K562 (cell line): Measurements from ENCODE around the gene IL6ST. TPM values are rescaled to one million over a fixed set of nuclear protein-coding genes. Genes with fewer than 3 reads are reported as not detected.

ENCODE experiments used
- BRD9 ChIP-seq: fragments of 450-650 bp; IDR thresholded peaks from 2 replicates; pipeline ENCODE4 v1.6.1; 2018; ENCODE audit warnings: low read depth; ENCODE audit not compliant: partially characterized antibody
- CEBPG ChIP-seq, 3 experiments: fragments of 200-800 bp in 1 of 3; sonication (Bioruptor generic) in 1 of 3; sonication (generic) in 1 of 3; formaldehyde crosslinking in 1 of 3; IDR thresholded peaks in 2 of 3; conservative IDR thresholded peaks in 1 of 3; 2 replicates each; pipeline versions ENCODE4 v1.6.1 to v1.8.0; 2016 to 2022; ENCODE audit warnings: missing compliant biosample characterization in 2 of 3, missing genetic modification characterization in 2 of 3, mild to moderate bottlenecking in 1 of 3, missing genetic modification reagents in 1 of 3
- E2F5 ChIP-seq: sonication (generic); formaldehyde crosslinking; IDR thresholded peaks from 2 replicates; pipeline ENCODE4 v1.8.0; 2022; ENCODE audit warnings: mild to moderate bottlenecking, missing genetic modification reagents
- ERF ChIP-seq: fragments of 450-650 bp; formaldehyde crosslinking; IDR thresholded peaks from 2 replicates; pipeline ENCODE4 v1.4.0; 2020; ENCODE audit warnings: mild to moderate bottlenecking, mixed read lengths
- MAZ ChIP-seq, 2 experiments: fragments of 450-650 bp in 1 of 2; sonication (generic) in 1 of 2; formaldehyde crosslinking; IDR thresholded peaks in 1 of 2; conservative IDR thresholded peaks in 1 of 2; 2 replicates each; pipeline versions ENCODE4 v1.4.0 to v1.5.0; 2020; ENCODE audit warnings: mild to moderate bottlenecking in 1 of 2, missing genetic modification reagents in 1 of 2
- RBM22 ChIP-seq: fragments of 200-400 bp; formaldehyde crosslinking; IDR thresholded peaks from 2 replicates; pipeline ENCODE4 v1.6.1; 2018; ENCODE audit warnings: low read length, low read depth; ENCODE audit not compliant: poor library complexity, severe bottlenecking
- SMAD2 ChIP-seq: fragments of 150-350 bp; IDR thresholded peaks from 2 replicates; pipeline ENCODE4 v1.6.1; 2014; ENCODE audit warnings: low read depth, mild to moderate bottlenecking, low read length
- SMC3 ChIP-seq: conservative IDR thresholded peaks from 2 replicates; pipeline ENCODE4 v1.6.1; 2011; ENCODE audit warnings: low read depth, low read length, improper control_type of control experiment; ENCODE audit not compliant: insufficient read depth
- TAF9B ChIP-seq: fragments of 450-650 bp; IDR thresholded peaks from 2 replicates; pipeline ENCODE4 v1.6.1; 2018; ENCODE audit warnings: mild to moderate bottlenecking; ENCODE audit not compliant: partially characterized antibody
- THRB ChIP-seq: fragments of 450-650 bp; formaldehyde crosslinking; conservative IDR thresholded peaks from 2 replicates; pipeline ENCODE4 v1.4.0; 2022; ENCODE audit warnings: mild to moderate bottlenecking, missing genetic modification characterization
- ZBTB17 ChIP-seq: fragments of 450-650 bp; formaldehyde crosslinking; IDR thresholded peaks from 2 replicates; pipeline ENCODE4 v1.4.0; 2020; ENCODE audit warnings: mild to moderate bottlenecking
- ZNF316 ChIP-seq: fragments of 450-650 bp; IDR thresholded peaks from 2 replicates; pipeline ENCODE4 v1.6.1; 2016
- ZNF398 ChIP-seq: fragments of 250-450 bp; sonication (Bioruptor Pico); IDR thresholded peaks from 2 replicates; pipeline ENCODE4 v1.8.0; 2021; ENCODE audit warnings: moderate library complexity, mild to moderate bottlenecking, inconsistent platforms
- polyA plus RNA-seq, 8 experiments: library from polyadenylated mRNA; depleted of rRNA in 4 of 8; stranded (reverse) in 5 of 8; unstranded in 3 of 8; fragments of >200 nt; fragmentation: Nextera tagmentation in 2 of 8; fragmentation: Illumina TruSeq in 1 of 8; extraction: Ambion mirVana in 2 of 8; extraction: Trizol in 1 of 8; gene quantifications; 2 replicates each; pipeline versions ENCODE4 v1.2.1 to v1.2.3, GENCODE V29; 2011 to 2014; ENCODE audit warnings: inconsistent platforms in 1 of 8, missing spikeins in 1 of 8
- total RNA-seq, 7 experiments: library from RNA; depleted of rRNA in 6 of 7; stranded (reverse); fragments of >200 nt in 6 of 7; fragmentation: Illumina TruSeq in 2 of 7; extraction: Trizol in 2 of 7; gene quantifications; 2 replicates each; pipeline versions ENCODE4 v1.2.1 to v1.2.3, GENCODE V29; 2011 to 2021; ENCODE audit warnings: low replicate concordance in 1 of 7
- TF ChIP-seq, protein P1 (sequence below): sonication (generic); formaldehyde crosslinking; IDR thresholded peaks from 2 replicates; pipeline ENCODE4 v1.8.1; 2023; ENCODE audit warnings: missing genetic modification reagents, mild to moderate bottlenecking, borderline replicate concordance
- TF ChIP-seq, protein P2 (sequence below), 2 experiments: fragments of 450-650 bp in 1 of 2; sonication (generic) in 1 of 2; formaldehyde crosslinking in 1 of 2; IDR thresholded peaks in 1 of 2; conservative IDR thresholded peaks in 1 of 2; 2 replicates each; pipeline versions ENCODE4 v1.6.1 to v1.8.1; 2016 to 2023; ENCODE audit warnings: mild to moderate bottlenecking in 2 of 2, moderate library complexity in 2 of 2, inconsistent platforms in 1 of 2, missing genetic modification reagents in 1 of 2

IL6ST gene
- total and polyA plus RNA-seq, 9 of the 15 experiments (the other 6 are each of a cell fraction or from before 2014, with no cell fraction given) = 2.0 to 27.0 (median 7.9) TPM

- TF ChIP-seq, protein P1, sequence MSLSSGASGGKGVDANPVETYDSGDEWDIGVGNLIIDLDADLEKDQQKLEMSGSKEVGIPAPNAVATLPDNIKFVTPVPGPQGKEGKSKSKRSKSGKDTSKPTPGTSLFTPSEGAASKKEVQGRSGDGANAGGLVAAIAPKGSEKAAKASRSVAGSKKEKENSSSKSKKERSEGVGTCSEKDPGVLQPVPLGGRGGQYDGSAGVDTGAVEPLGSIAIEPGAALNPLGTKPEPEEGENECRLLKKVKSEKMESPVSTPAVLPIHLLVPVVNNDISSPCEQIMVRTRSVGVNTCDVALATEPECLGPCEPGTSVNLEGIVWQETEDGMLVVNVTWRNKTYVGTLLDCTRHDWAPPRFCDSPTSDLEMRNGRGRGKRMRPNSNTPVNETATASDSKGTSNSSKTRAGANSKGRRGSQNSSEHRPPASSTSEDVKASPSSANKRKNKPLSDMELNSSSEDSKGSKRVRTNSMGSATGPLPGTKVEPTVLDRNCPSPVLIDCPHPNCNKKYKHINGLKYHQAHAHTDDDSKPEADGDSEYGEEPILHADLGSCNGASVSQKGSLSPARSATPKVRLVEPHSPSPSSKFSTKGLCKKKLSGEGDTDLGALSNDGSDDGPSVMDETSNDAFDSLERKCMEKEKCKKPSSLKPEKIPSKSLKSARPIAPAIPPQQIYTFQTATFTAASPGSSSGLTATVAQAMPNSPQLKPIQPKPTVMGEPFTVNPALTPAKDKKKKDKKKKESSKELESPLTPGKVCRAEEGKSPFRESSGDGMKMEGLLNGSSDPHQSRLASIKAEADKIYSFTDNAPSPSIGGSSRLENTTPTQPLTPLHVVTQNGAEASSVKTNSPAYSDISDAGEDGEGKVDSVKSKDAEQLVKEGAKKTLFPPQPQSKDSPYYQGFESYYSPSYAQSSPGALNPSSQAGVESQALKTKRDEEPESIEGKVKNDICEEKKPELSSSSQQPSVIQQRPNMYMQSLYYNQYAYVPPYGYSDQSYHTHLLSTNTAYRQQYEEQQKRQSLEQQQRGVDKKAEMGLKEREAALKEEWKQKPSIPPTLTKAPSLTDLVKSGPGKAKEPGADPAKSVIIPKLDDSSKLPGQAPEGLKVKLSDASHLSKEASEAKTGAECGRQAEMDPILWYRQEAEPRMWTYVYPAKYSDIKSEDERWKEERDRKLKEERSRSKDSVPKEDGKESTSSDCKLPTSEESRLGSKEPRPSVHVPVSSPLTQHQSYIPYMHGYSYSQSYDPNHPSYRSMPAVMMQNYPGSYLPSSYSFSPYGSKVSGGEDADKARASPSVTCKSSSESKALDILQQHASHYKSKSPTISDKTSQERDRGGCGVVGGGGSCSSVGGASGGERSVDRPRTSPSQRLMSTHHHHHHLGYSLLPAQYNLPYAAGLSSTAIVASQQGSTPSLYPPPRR (CRISPR knock-in tag) = no peak
- TF ChIP-seq, protein P2, sequence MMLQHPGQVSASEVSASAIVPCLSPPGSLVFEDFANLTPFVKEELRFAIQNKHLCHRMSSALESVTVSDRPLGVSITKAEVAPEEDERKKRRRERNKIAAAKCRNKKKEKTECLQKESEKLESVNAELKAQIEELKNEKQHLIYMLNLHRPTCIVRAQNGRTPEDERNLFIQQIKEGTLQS (IDR thresholded peaks at IDR 0.05) = peak; percentile 43; the same call in 1 of the 2 replicates
- TF ChIP-seq, protein P2 (CRISPR knock-in tag; conservative IDR thresholded peaks at IDR 0.05) = no peak
- TF ChIP-seq ZBTB17 (CRISPR knock-in tag) (no peak), SMC3 (no peak), MAZ (CRISPR knock-in tag; conservative IDR thresholded peaks at IDR 0.05 in 1 of 2, IDR thresholded peaks at IDR 0.05 in 1 of 2) (no peak), E2F5 (no peak), RBM22 (no peak), THRB (CRISPR knock-in tag) (no peak), SMAD2 (no peak), ZNF316 (no peak), ZNF398 (CRISPR knock-in tag) (no peak), TAF9B (no peak), CEBPG (CRISPR knock-in tag; IDR thresholded peaks at IDR 0.05) (no peak; the same call in 1 of the 2 replicates), CEBPG (tag; conservative IDR thresholded peaks at IDR 0.05 in 1 of 2, IDR thresholded peaks at IDR 0.05 in 1 of 2) (peak; percentile 79 to 92), ERF (CRISPR knock-in tag) (no peak), BRD9 (no peak)
Measured at GRCh38 chr5:55911784-55912653, 82.7 kb downstream of the IL6ST start (continued).
